Measurements from ENCODE around the gene COX14.
"Not testable (repeated sequence)": the region's sequence is repeated elsewhere in the genome, so short reads cannot be mapped to it uniquely, and the experiment has no call there.

Gene COX14

GRCh38 chr12:50111693-50112455 is at the start of gene COX14:
COX14 (plus strand) TSS chr12:50112236; CDS start chr12:50120044, 7,808 bp downstream.
- peak; percentile 97 for DNase-seq

- DNase-seq = no peak
Measured at GRCh38 chr12:50062728-50063460, 49.1 kb upstream of the COX14 start.

GRCh38 chr12:50065726-50066310 is 46.2 kb upstream of the COX14 start:
- no peak for DNase-seq

GRCh38 chr12:50066402-50066801 is 45.6 kb upstream of the COX14 start:
- no peak for DNase-seq

- no peak for DNase-seq
Measured at GRCh38 chr12:50069069-50069468, 43.0 kb upstream of the COX14 start.

- DNase-seq = no peak
Measured at GRCh38 chr12:50069539-50069938, 42.5 kb upstream of the COX14 start.

GRCh38 chr12:50070314-50071060 is 41.5 kb upstream of the COX14 start:
- no peak for DNase-seq

- DNase-seq = no peak
Measured at GRCh38 chr12:50072198-50072907, 39.7 kb upstream of the COX14 start.

GRCh38 chr12:50073206-50073605 is 38.8 kb upstream of the COX14 start:
- no peak for DNase-seq

- DNase-seq = no peak
Measured at GRCh38 chr12:50073712-50074111, 38.3 kb upstream of the COX14 start.

GRCh38 chr12:50074936-50075807 is 36.9 kb upstream of the COX14 start:
- peak; percentile 49 for DNase-seq

- DNase-seq = no peak
Measured at GRCh38 chr12:50075808-50076170, 36.2 kb upstream of the COX14 start.

GRCh38 chr12:50077099-50077498 is 34.9 kb upstream of the COX14 start:
- DNase-seq = no peak

- DNase-seq = no peak
Measured at GRCh38 chr12:50078281-50078680, 33.8 kb upstream of the COX14 start.

- no peak for DNase-seq
Measured at GRCh38 chr12:50079771-50080170, 32.3 kb upstream of the COX14 start.

- DNase-seq = no peak
Measured at GRCh38 chr12:50081096-50081808, 30.8 kb upstream of the COX14 start.

- no peak for DNase-seq
Measured at GRCh38 chr12:50082644-50083043, 29.4 kb upstream of the COX14 start.

GRCh38 chr12:50083301-50083700 is 28.7 kb upstream of the COX14 start:
- no peak for DNase-seq

GRCh38 chr12:50084409-50084774 is 27.6 kb upstream of the COX14 start:
- not testable (repeated sequence) for DNase-seq

GRCh38 chr12:50084775-50085614 is 27.0 kb upstream of the COX14 start, which contains the start of gene SMARCD1:
SMARCD1 (plus strand) TSS chr12:50085342; CDS start chr12:50085370, 28 bp downstream.
- peak; percentile 96 for DNase-seq

Data from NCI-H510A (cell line).